K562 (cell line): ENCODE data around the gene N4BP2L1. TPM values are rescaled to one million over a fixed set of nuclear protein-coding genes. Genes with fewer than 3 reads are reported as not detected.

Experiments used
- ATAC-seq: fragments of 200-7000 bp; cut with Tn5 transposase; 3 replicates; pipeline ENCODE4 v1.9.1; 2020; ENCODE audit warnings: moderate library complexity
- BruUV-seq: library from RNA; stranded (reverse); fragments of 400-500 nt; replicated peaks from 2 replicates; lab custom pipeline; 2021; lab: Mats Ljungman, UMichigan
- CTCF ChIA-PET: fragments of 300-600 bp; formaldehyde crosslinking; extraction: SDS; loops from one replicate; lab custom pipeline; 2021; ENCODE audit warnings: low intra/inter-chr PET ratio; lab: Yijun Ruan, JAX
- POLR2A ChIA-PET: fragments of 300-600, 350-650 bp; sonication (Branson Sonifier 250); formaldehyde crosslinking; extraction: SDS; loops from one replicate; lab custom pipeline; 2021; ENCODE audit warnings: antibody characterized with exemption, inconsistent platforms; lab: Yijun Ruan, JAX
- DNase-seq, 4 experiments: peaks; one replicate each; pipeline versions ENCODE4 v3.0.0 to v3.0.0-alpha.2; 2011 to 2018; ENCODE audit warnings: low spot score in 3 of 4, mixed read lengths in 3 of 4; ENCODE audit errors: extremely low read depth in 1 of 4
- FAIRE-seq: peaks from 2 replicates; lab custom pipeline; 2011; peaks lifted over from hg19 to GRCh38; lab: Jason Lieb, UNC
- H2AFZ ChIP-seq: 2 replicates; pipeline ENCODE4 v1.6.0; 2011; ENCODE audit warnings: low read depth, low read length, control low read depth, inconsistent platforms
- H3K27ac ChIP-seq: fragments of 200-600 bp; 3 replicates; pipeline ENCODE4 v1.8.0; 2011; ENCODE audit warnings: low read depth, mild to moderate bottlenecking, control low read depth, inconsistent platforms, low read length, moderate library complexity, mixed read lengths; ENCODE audit errors: extremely low read depth
- H3K27me3 ChIP-seq, 2 experiments: fragments of 300-600 bp in 1 of 2; 2 replicates in 1 of 2; 3 replicates in 1 of 2; pipeline versions ENCODE4 v1.6.0 to v1.8.0; 2011; ENCODE audit warnings: inconsistent platforms in 2 of 2, low read length in 2 of 2, mild to moderate bottlenecking in 1 of 2, mixed read lengths in 1 of 2, moderate library complexity in 1 of 2; ENCODE audit not compliant: control insufficient read depth in 2 of 2, insufficient read depth in 2 of 2
- H3K36me3 ChIP-seq: fragments of 300-600 bp; 3 replicates; pipeline ENCODE4 v1.8.0; 2011; ENCODE audit warnings: mild to moderate bottlenecking, low read length, inconsistent platforms; ENCODE audit not compliant: control insufficient read depth, insufficient read depth
- H3K4me1 ChIP-seq, 2 experiments: fragments of 200-600 bp in 1 of 2; replicated peaks in 1 of 2; 2 replicates in 1 of 2; 3 replicates in 1 of 2; pipeline versions ENCODE4 v1.5.1 to v1.8.0; 2011; ENCODE audit warnings: inconsistent platforms in 2 of 2, low read length in 2 of 2, mild to moderate bottlenecking in 1 of 2, mixed read lengths in 1 of 2, moderate library complexity in 1 of 2; ENCODE audit not compliant: control insufficient read depth in 2 of 2, insufficient read depth in 2 of 2
- H3K4me2 ChIP-seq: 2 replicates; pipeline ENCODE4 v1.6.1; 2011; ENCODE audit warnings: low read length, control low read depth, inconsistent platforms, mixed read lengths; ENCODE audit not compliant: insufficient read depth
- H3K4me3 ChIP-seq: fragments of 200-600 bp; sonication (generic), shearing (Covaris generic); 2 replicates; pipeline ENCODE4 v1.5.1; 2016; ENCODE audit warnings: control low read depth, inconsistent platforms
- H3K79me2 ChIP-seq: fragments of 200-600 bp; 3 replicates; pipeline ENCODE4 v1.8.0; 2011; ENCODE audit warnings: low read length, inconsistent platforms; ENCODE audit not compliant: control insufficient read depth, insufficient read depth
- H3K9ac ChIP-seq, 2 experiments: 2 replicates each; pipeline versions ENCODE4 v1.6.0 to v1.6.1; 2011; ENCODE audit warnings: low read depth in 2 of 2, low read length in 2 of 2, control low read depth in 1 of 2, inconsistent platforms in 1 of 2, mild to moderate bottlenecking in 1 of 2, mixed read lengths in 1 of 2; ENCODE audit not compliant: insufficient read depth in 1 of 2
- H3K9me1 ChIP-seq: one replicate; pipeline ENCODE4 v1.6.0; 2011; ENCODE audit warnings: inconsistent platforms, mild to moderate bottlenecking, low read length, moderate library complexity; ENCODE audit not compliant: control insufficient read depth, insufficient read depth
- H3K9me3 ChIP-seq: replicated peaks from 2 replicates; pipeline ENCODE4 v1.5.1; 2011; ENCODE audit warnings: low read depth, low read length, inconsistent platforms; ENCODE audit not compliant: control insufficient read depth, insufficient read depth
- H4K20me1 ChIP-seq: replicated peaks from 2 replicates; pipeline ENCODE4 v1.6.1; 2011; ENCODE audit warnings: low read length, inconsistent platforms, mixed read lengths; ENCODE audit not compliant: control insufficient read depth, insufficient read depth
- BRD9 ChIP-seq: fragments of 450-650 bp; IDR thresholded peaks from 2 replicates; pipeline ENCODE4 v1.6.1; 2018; ENCODE audit warnings: low read depth; ENCODE audit not compliant: partially characterized antibody
- CTCF ChIP-seq, 3 experiments: IDR thresholded peaks in 2 of 3; conservative IDR thresholded peaks in 1 of 3; 2 replicates each; pipeline ENCODE4 v1.5.1; 2011 to 2012; ENCODE audit warnings: low read length in 3 of 3, mild to moderate bottlenecking in 3 of 3, control low read depth in 2 of 3, improper control_type of control experiment in 1 of 3, inconsistent platforms in 1 of 3, low read depth in 1 of 3, mixed read lengths in 1 of 3, moderate library complexity in 1 of 3; ENCODE audit not compliant: insufficient read depth in 2 of 3
- DLX4 ChIP-seq: fragments of 250-450 bp; sonication (Bioruptor Pico); IDR thresholded peaks from 2 replicates; pipeline ENCODE4 v1.6.1; 2021; ENCODE audit warnings: mild to moderate bottlenecking
- GMEB1 ChIP-seq: fragments of 250-450 bp; sonication (Bioruptor Pico); IDR thresholded peaks from 2 replicates; pipeline ENCODE4 v1.4.0; 2020; ENCODE audit warnings: mild to moderate bottlenecking
- IRF2 ChIP-seq: sonication (generic); formaldehyde crosslinking; IDR thresholded peaks from 2 replicates; pipeline ENCODE4 v1.8.1; 2022; ENCODE audit warnings: mild to moderate bottlenecking, missing genetic modification reagents
- MLX ChIP-seq, 2 experiments: fragments of 450-650 bp in 1 of 2; sonication (generic) in 1 of 2; formaldehyde crosslinking; conservative IDR thresholded peaks; 2 replicates each; pipeline versions ENCODE4 v1.4.0 to v1.8.1; 2020 to 2022; ENCODE audit warnings: mild to moderate bottlenecking in 1 of 2, missing genetic modification reagents in 1 of 2
- NFXL1 ChIP-seq: fragments of 450-650 bp; formaldehyde crosslinking; IDR thresholded peaks from 2 replicates; pipeline ENCODE4 v1.4.0; 2021; ENCODE audit warnings: mild to moderate bottlenecking
- PHF8 ChIP-seq: fragments of 200-600 bp; sonication (generic); IDR thresholded peaks from 2 replicates; pipeline ENCODE4 v1.6.1; 2012; ENCODE audit warnings: mixed run types, mild to moderate bottlenecking, inconsistent platforms, low read length, moderate library complexity, borderline replicate concordance
- RAD21 ChIP-seq, 2 experiments: fragments of 250-450 bp in 1 of 2; fragments of 450-650 bp in 1 of 2; sonication (Bioruptor Pico) in 1 of 2; formaldehyde crosslinking in 1 of 2; IDR thresholded peaks in 1 of 2; conservative IDR thresholded peaks in 1 of 2; 2 replicates each; pipeline versions ENCODE4 v1.4.0 to v1.8.0; 2020 to 2022; ENCODE audit warnings: mild to moderate bottlenecking in 2 of 2, moderate library complexity in 1 of 2
- RAD51 ChIP-seq: fragments of 450-650 bp; IDR thresholded peaks from 2 replicates; pipeline ENCODE4 v1.7.1; 2016; ENCODE audit warnings: low read depth, mild to moderate bottlenecking, borderline replicate concordance
- SREBF1 ChIP-seq: fragments of 150-350 bp; IDR thresholded peaks from 2 replicates; pipeline ENCODE4 v1.6.1; 2014; ENCODE audit warnings: antibody characterized with exemption, low read depth, low read length, borderline replicate concordance
- SUPT5H ChIP-seq: fragments of 450-650 bp; IDR thresholded peaks from 2 replicates; pipeline ENCODE4 v1.6.1; 2016
- TBP ChIP-seq: optimal IDR thresholded peaks from 2 replicates; pipeline ENCODE3; 2011; ENCODE audit warnings: low read depth, low read length, improper control_type of control experiment
- THRAP3 ChIP-seq: fragments of 450-650 bp; IDR thresholded peaks from 2 replicates; pipeline ENCODE4 v1.6.1; 2016; ENCODE audit warnings: mild to moderate bottlenecking, inconsistent platforms, borderline replicate concordance
- ZNF121 ChIP-seq: sonication (generic); formaldehyde crosslinking; conservative IDR thresholded peaks from 2 replicates; pipeline ENCODE4 v1.8.0; 2022; ENCODE audit warnings: missing genetic modification reagents
- ZNF282 ChIP-seq: sonication (generic); formaldehyde crosslinking; IDR thresholded peaks from 2 replicates; pipeline ENCODE4 v1.8.1; 2023; ENCODE audit warnings: missing genetic modification reagents
- ZNF584 ChIP-seq: fragments of 200-800 bp; sonication (Bioruptor generic); IDR thresholded peaks from 2 replicates; pipeline ENCODE4 v1.6.1; 2016; ENCODE audit warnings: low read depth, mild to moderate bottlenecking, missing genetic modification characterization, missing compliant biosample characterization
- ZNF707 ChIP-seq: fragments of 250-450 bp; sonication (Bioruptor Pico); conservative IDR thresholded peaks from 2 replicates; pipeline ENCODE4 v1.8.0; 2022; ENCODE audit warnings: inconsistent platforms, mild to moderate bottlenecking, moderate library complexity
- WGBS: fragments of 100-300 bp; shearing (Covaris generic); methylation state at CpG from one replicate; pipeline ENCODE4 v1.1.6; 2016; ENCODE audit warnings: low coverage, mixed read lengths; ENCODE audit not compliant: insufficient coverage; ENCODE audit errors: missing lambda C conversion rate; 5-methylcytosine and 5-hydroxymethylcytosine counted together
- in situ Hi-C: fragments of 300-500 bp; cut with MboI; formaldehyde crosslinking; loops from 4 replicates; pipeline ENCODE4 v1.15.0; 2018; ENCODE audit warnings: inconsistent platforms, mixed read lengths
- intact Hi-C: fragments of 100-400 bp; cut with micrococcal nuclease; formaldehyde crosslinking; loops from 2 replicates; pipeline ENCODE4 v1.14.2; 2022
- polyA plus RNA-seq, 8 experiments: library from polyadenylated mRNA; depleted of rRNA in 4 of 8; stranded (reverse) in 5 of 8; unstranded in 3 of 8; fragments of >200 nt; fragmentation: Nextera tagmentation in 2 of 8; fragmentation: Illumina TruSeq in 1 of 8; extraction: Ambion mirVana in 2 of 8; extraction: Trizol in 1 of 8; gene quantifications; 2 replicates each; pipeline versions ENCODE4 v1.2.1 to v1.2.3, GENCODE V29; 2011 to 2014; ENCODE audit warnings: inconsistent platforms in 1 of 8, missing spikeins in 1 of 8
- total RNA-seq, 7 experiments: library from RNA; depleted of rRNA in 6 of 7; stranded (reverse); fragments of >200 nt in 6 of 7; fragmentation: Illumina TruSeq in 2 of 7; extraction: Trizol in 2 of 7; gene quantifications; 2 replicates each; pipeline versions ENCODE4 v1.2.1 to v1.2.3, GENCODE V29; 2011 to 2021; ENCODE audit warnings: low replicate concordance in 1 of 7

N4BP2L1 gene
- total and polyA plus RNA-seq, 9 of the 15 experiments (the other 6 are each of a cell fraction or from before 2014, with no cell fraction given) = 0.06 to 0.33 (median 0.15) TPM; not detected in 1

GRCh38 chr13:32443111-32443510 lies 15.2 kb upstream of the N4BP2L1 start:
- POLR2A ChIA-PET = no interaction called here
- H3K9me1 ChIP-seq = no peaks in the 10 kb centered on the region
- no TSS peak for BruUV-seq
- H3K27me3 ChIP-seq = no peaks in the 10 kb centered on the region
- H3K36me3 ChIP-seq = no peaks in the 10 kb centered on the region
- H3K4me3 ChIP-seq = no peak overlapping the region
- H4K20me1 ChIP-seq = no peaks in the 10 kb centered on the region
- H3K4me1 ChIP-seq = no peaks in the 10 kb centered on the region
- no peaks in the 10 kb centered on the region for H3K9me3 ChIP-seq
- H3K79me2 ChIP-seq = no peaks in the 10 kb centered on the region
- H2AFZ ChIP-seq = no peak overlapping the region
- FAIRE-seq (no peak), DNase-seq (peak in 2 of 4 experiments; percentile 8 to 13), ATAC-seq (peak; percentile 56; the same call in 1 of the 3 replicates)
- in situ Hi-C loops = no loop called here
- H3K4me2 ChIP-seq = no peak overlapping the region
- CTCF ChIA-PET = no interaction called here
- intact Hi-C loops = no loop called here
- no peak overlapping the region for H3K9ac ChIP-seq
- WGBS = 54% methylated on average over 2 of the region's 2 CpGs
- no peak overlapping the region for H3K27ac ChIP-seq
- TF ChIP-seq RAD51 = no peak
- TF ChIP-seq NFXL1 (CRISPR knock-in tag) = no peak
- TF ChIP-seq CTCF (IDR thresholded peaks at IDR 0.05 in 2 of 3, conservative IDR thresholded peaks at IDR 0.05 in 1 of 3; ENCODE audit: insufficient read depth in 2 of 3, low read depth in 1 of 3, low read length in 3 of 3) = peak; percentile 8 to 28 (median 15); a peak in 1 of 6 replicates
- no peak for TF ChIP-seq PHF8
- no peak for TF ChIP-seq THRAP3
- no peak for TF ChIP-seq MLX (CRISPR knock-in tag; conservative IDR thresholded peaks at IDR 0.05)
- TF ChIP-seq TBP = no peak
- TF ChIP-seq SUPT5H = no peak
- TF ChIP-seq ZNF121 (CRISPR knock-in tag) = no peak
- no peak for TF ChIP-seq SREBF1
- no peak for TF ChIP-seq ZNF707 (CRISPR knock-in tag)
- TF ChIP-seq RAD21 (CRISPR knock-in tag; conservative IDR thresholded peaks at IDR 0.05 in 1 of 2, IDR thresholded peaks at IDR 0.05 in 1 of 2) = 0 out of 4 replicates have a peak, but pooled peaks of 1 of the 2 experiments have one; percentile 7
- TF ChIP-seq GMEB1 (CRISPR knock-in tag) = no peak
- TF ChIP-seq BRD9 = no peak
- TF ChIP-seq ZNF282 (CRISPR knock-in tag) = no peak
- TF ChIP-seq IRF2 (CRISPR knock-in tag) = no peak
- TF ChIP-seq ZNF584 = no peak
- TF ChIP-seq DLX4 (CRISPR knock-in tag) = no peak
